NCI-H128 (cell line): ENCODE results near the gene PRKCE.
A peak's percentile ranks its signal among the peaks of the same experiment; 100 is the strongest.
"Not testable (repeated sequence)": the region's sequence is repeated elsewhere in the genome, so short reads cannot be mapped to it uniquely, and the experiment has no call there.

ENCODE experiments used
- DNase-seq: peaks from one replicate; lab custom pipeline; 2025; ENCODE audit not compliant: unreplicated experiment; lab: John Stamatoyannopoulos, UW

PRKCE gene

GRCh38 chr2:45902380-45902779 is 250.9 kb downstream of the PRKCE start:
- DNase-seq = no peak

DNA sequence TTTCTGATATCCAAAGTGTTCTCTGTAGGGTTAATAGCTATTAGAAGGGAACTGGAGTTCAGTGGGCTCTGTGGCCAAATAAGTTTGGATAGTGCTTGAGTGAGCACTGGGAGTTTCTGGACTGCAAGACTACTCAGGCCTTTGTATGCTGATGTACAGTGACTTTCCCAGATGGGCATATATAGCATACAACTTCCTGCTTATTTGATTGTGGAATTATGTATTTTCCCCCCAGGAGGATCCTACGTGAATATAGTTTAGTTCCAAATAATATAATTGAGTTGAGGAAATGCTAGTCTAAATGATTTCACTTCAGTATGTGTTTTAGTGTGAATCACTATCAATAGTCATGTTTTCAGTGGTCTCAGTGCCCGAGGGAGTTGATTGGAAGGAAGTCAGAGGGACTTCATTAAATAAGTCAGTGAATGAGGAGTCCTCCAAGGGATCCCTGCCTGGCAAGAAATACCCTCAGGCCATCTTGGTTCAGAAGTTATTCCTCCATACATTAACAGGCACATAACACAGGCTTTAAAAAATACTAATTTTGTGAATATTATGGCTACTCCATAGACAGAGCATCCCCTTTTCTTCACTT is 251.4 kb downstream of the PRKCE start:
- DNase-seq = no peak

GRCh38 chr2:45904267-45904945 is 252.9 kb downstream of the PRKCE start:
- no peak for DNase-seq

GRCh38 chr2:45904946-45905631 is 253.6 kb downstream of the PRKCE start:
- DNase-seq = no peak

DNA sequence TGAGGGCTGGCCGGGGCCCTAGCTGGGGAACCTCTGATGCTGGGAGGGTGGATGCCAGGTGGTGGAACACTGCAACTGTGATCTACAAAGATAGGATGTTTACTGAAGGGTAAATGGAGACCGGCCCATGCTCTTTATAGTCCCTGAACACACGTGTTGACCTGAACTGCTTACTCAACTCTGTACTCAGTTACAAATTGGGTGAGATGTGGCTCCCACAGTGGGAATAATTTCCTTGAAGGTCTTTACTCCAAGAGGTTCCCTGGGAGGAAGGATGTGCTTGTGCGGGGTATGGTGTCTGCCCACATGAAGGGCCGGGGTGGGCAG is 254.1 kb downstream of the PRKCE start:
- DNase-seq = no peak

GRCh38 chr2:45907592-45907991 is 256.1 kb downstream of the PRKCE start:
- no peak for DNase-seq

DNA sequence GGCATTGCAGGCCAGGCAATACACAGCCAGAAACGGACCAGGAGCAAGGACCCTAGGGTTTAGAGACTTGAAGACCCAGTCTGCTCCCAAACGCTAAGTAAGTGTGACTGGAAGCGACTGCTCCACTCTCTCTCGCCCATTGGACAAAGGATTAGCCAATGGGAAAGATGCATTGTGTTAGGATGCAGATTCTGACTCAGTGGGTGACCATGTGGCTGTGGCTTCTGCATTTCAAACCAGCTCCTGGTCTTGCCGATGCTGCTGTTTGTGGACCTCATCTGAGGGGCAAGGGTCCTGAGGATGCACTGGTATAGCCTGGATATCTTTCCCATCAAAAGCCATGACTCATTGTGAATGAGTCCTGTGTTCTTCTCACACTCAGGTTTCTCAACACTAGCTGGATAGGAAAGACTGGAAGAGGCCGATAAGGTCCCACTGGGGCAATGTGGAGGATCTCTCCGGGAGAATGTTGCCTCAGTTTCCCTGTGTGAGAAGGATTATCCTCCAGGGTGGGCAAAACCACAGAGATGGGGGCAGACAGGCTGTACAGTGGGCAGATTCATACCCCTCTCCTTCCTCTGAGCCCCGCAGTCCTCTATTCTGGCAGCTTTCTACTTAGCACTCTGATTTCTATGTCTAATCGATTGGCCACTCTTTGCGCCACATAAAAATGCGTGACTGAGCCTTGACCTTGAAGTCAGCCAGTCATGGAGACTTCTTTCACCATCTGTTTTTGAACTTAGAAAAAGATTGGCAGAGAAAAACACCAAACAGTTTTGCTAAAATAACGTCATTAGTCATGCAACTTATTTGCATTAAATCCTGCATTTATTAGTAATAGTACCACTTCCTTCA is 257.1 kb downstream of the PRKCE start:
- DNase-seq = no peak

GRCh38 chr2:45909171-45909565 is 257.7 kb downstream of the PRKCE start:
- no peak for DNase-seq

DNA sequence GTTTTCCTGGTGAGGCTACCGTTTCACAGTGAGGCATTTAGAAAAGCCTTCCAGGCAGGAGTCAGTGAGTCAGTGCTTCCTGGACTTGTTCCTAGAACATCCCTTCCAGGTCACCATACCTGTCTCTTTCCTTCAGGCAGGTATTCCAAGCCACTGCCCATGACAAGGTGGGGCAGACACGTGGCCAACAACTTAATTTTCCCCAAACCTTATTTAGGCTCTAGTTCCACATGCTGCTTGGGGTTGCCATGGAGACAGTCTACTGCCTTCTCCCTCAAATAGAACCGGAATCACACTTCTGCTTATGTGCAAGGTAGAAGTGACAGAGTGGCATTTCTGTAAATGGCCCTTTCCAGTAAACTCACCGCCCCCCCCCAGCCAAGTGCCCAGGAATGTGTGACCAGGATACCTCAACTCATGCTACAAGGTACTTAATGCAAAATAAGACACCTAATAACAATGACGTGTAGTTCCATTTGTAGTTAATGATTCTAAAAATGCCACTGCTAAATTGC is 258.3 kb downstream of the PRKCE start:
- no peak for DNase-seq

GRCh38 chr2:45910473-45911060 is 259.1 kb downstream of the PRKCE start:
- DNase-seq = no peak

DNA sequence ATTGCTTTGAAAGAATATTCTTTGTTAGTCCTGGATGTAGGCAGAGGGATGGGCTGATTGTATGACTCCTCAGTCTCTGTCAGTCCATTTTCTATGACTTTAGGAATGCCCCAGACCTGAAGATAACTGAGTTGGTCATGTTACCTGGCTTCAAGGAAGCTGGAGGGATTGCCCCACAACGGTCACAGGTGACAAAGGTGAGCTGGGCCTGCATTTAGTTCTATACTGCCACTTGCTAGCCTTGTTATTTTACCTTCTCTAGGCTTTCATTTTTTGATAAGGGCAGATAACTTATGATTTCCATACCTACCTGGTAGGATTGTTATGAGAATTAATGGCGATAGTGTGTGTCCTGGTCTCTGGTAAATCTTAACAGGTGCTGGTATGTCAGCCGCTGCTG is 260.1 kb downstream of the PRKCE start:
- no peak for DNase-seq

DNA sequence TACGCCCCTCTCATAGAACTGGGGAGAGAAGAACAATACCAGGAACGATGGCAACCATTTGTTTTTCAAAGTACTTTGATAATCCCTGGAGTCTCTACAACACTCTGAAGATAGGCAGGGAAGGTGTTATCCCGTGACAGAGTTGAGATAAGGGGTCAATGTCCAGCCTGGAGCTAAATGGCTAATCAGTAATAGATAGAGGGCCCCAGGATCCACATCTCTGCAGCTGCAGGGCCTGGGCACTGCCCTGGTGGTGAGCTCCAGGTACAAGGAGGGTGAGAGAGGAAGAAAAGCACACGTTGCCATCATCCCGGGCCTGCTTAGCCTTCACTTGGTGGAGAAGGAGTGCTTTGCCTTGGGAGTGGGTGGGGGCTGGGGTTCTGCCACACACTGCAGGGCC is 260.6 kb downstream of the PRKCE start:
- DNase-seq = no peak

DNA sequence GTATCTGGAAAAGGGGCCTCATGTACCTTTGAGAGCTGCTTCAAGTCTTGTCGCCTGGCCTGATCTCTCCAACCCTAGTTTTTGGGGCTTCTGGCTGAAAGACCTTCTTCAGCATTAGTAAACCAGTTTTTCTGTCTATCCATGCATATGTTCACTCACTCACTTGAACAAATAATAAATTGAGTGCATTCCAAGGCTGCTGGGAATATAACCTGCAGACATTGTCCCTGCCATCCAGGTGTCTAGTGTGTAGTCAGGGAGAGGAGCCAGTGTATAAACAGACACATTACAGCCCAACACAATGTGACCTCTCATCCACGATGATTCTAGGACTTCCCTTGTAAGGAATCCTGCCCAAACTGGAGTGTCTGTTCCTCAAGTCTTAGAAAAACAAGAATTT is 262.1 kb downstream of the PRKCE start:
- no peak for DNase-seq

DNA sequence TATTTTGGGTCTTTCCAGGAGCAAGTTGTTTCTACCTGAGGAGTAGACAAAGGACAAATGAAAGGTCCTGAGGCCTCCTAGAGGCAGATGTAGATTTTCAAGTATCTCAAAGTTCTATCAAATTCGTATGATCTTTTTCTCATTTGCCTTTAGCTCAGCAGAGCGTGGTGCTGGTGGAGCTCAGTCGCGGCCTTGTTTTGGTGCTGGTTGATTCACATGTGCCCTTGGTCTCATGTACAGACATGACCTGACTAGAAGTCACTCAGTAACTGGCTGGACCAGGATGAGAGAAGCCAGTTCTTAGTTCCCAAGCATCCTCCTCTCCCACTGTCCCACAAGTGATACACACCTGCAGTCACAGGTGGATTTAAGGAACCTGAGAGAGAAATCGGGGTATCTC is 264.0 kb downstream of the PRKCE start:
- no peak for DNase-seq

DNA sequence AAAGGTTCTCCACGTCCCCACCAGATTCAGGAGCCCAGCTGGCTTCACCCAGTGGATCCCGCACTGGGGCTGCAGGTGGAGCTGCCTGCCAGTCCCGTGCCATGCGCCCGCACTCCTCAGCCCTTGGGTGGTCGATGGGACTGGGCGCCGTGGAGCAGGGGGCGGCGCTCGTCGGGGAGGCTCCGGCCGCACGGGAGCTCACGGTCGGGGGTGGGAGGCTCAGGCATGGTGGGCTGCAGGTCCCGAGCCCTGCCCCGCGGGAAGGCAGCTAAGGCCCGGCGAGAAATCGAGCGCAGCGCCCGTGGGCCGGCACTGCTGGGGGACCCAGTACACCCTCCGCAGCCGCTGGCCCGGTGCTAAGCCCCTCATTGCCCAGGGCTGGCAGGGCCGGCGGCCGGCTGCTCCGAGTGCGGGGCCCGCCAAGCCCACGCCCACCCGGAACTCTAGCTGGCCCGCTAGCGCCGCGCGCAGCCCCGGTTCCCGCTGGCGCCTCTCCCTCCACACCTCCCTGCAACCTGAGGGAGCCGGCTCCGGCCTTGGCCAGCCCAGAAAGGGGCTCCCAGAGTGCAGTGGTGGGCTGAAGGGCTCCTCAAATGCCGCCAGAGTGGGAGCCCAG is 266.2 kb downstream of the PRKCE start:
- not testable (repeated sequence) for DNase-seq

- no peak for DNase-seq
These were observed 267.1 kb downstream of the PRKCE start for GRCh38 chr2:45918463-45919159.

DNA sequence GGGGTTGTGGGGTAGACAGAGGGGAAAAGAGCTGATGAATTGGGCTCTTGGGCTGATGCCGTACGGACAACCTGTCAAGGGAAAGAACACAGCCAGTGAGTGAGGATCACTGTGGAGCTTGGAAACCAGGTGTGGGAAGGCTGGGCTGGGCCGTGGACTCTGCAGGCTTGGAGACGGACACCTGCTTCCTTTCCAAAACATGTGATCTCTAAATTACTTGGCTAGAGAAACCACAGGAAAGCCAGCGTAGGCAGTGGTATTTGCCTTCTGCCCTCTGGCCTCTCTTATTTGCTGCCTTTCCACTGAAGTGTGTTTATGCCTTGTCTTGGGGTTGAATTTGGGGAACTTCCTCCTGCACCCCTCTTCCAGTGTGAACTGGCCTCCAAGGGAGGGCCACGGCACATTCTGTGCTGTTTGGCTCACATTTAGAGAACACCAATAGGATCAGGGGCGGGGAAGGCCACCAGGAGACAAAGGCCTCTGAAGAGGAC is 267.7 kb downstream of the PRKCE start:
- no peak for DNase-seq

- no peak for DNase-seq
These were observed 268.2 kb downstream of the PRKCE start for GRCh38 chr2:45919711-45920111.

DNA sequence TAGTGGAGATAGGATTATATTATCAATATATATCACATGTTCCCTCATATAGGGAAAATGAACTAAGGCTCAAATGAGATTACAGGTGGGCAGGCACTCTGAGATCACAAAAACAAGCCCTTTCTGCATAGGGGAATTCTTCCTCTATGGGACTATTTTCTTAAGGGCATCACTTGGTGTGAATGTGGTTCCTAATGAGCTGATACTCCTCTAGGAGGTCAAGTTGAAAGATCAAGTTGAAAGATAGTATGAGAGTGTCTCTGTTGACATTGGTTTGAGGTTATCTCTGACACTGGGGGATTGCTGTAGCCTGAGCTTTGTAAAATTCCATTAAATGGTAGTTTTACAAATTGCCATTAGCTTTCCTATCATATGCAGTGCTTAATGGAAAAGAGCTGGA is 270.4 kb downstream of the PRKCE start:
- no peak for DNase-seq

GRCh38 chr2:45922577-45922988 is 271.1 kb downstream of the PRKCE start:
- DNase-seq = peak; percentile 70
